Measurements from ENCODE around the gene BTG1. TPM values are rescaled to one million over a fixed set of nuclear protein-coding genes. Genes with fewer than 3 reads are reported as not detected.

The BTG1 gene
- 29.5 and 109 TPM in 2 replicates for total RNA-seq

DNA sequence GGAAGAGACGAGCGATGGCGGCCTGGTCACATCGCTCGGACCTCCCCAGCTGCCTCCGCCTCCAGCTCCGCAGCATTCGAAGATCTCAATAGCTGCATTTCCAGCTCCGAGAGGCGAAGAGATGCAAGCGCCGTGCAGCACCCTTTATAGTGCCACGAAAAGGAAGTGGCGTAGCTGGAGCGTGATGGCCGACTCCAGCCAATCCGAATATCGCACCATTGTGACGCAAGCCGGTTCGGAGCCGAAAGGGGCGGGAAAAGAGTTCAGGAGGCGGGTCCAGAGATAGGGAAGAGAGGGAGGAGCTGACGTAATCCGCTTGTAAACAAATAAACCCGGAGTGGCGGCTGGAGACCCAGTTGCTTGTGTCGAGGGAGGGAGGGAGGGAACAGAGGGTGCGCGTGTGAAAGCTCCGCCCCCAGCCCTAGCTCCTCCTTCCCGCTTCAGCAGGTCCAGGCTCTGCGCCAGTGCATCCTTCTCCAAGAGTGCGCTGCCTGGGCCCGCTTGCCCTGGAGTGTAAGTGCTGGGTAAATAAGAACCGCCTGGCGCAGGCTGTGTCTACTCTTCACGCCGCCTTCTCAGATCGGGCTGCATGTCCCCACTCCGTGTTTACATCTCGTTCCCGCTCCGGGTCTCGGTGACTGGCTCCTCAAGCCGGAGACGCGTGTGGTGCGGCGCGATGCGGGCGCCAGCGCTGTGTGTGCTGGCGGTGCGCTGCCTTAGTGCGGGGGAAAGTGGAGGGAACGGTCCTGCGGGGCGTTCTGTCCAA lies at the start of gene BTG1:
Gene BTG1 (minus strand): TSS at position 116 of the 766 bp plus-strand sequence. CDS start 311 bp downstream, outside the sequence.

